PC-3 (cell line): ENCODE data around the gene FLNB. TPM values are rescaled to one million over a fixed set of nuclear protein-coding genes. Genes with fewer than 3 reads are reported as not detected.

Experiments
- ATAC-seq: fragments of 200-7000 bp; cut with Tn5 transposase; 2 replicates; pipeline ENCODE4 v1.9.1; 2020; ENCODE audit warnings: mild to moderate bottlenecking, moderate library complexity
- BruUV-seq: library from RNA; stranded (reverse); fragments of 400-500 nt; replicated peaks from 2 replicates; lab custom pipeline; 2021; lab: Mats Ljungman, UMichigan
- CTCF ChIA-PET: fragments of 300-600 bp; sonication (Branson Sonifier 250); formaldehyde crosslinking; loops from one replicate; lab custom pipeline; 2022; ENCODE audit warnings: antibody characterized with exemption; lab: Charles Lee
- POLR2A ChIA-PET: fragments of 300-600 bp; sonication (Branson Sonifier 250); formaldehyde crosslinking; loops from one replicate; lab custom pipeline; 2022; ENCODE audit warnings: antibody characterized with exemption; ENCODE audit not compliant: unreplicated experiment; lab: Charles Lee
- DNase-seq: peaks from one replicate; pipeline ENCODE4 v3.0.0-alpha.2; 2015
- H2AFZ ChIP-seq: fragments of 300-600 bp; sonication (generic); 2 replicates; pipeline ENCODE4 v1.6.0; 2016; ENCODE audit warnings: antibody characterized with exemption, low read length
- H3F3A ChIP-seq: fragments of 300-600 bp; sonication (generic); one replicate; pipeline ENCODE4 v1.6.0; 2017; ENCODE audit warnings: antibody characterized with exemption, low read length, control low read depth, mild to moderate bottlenecking; ENCODE audit not compliant: unreplicated experiment
- H3K27ac ChIP-seq: fragments of 300-600 bp; sonication (generic); 2 replicates; pipeline ENCODE4 v1.5.1; 2016; ENCODE audit warnings: mild to moderate bottlenecking, low read length
- H3K27me3 ChIP-seq: fragments of 300-600 bp; sonication (generic); 2 replicates; pipeline ENCODE4 v1.6.1; 2016; ENCODE audit warnings: low read length, mixed read lengths
- H3K36me3 ChIP-seq: fragments of 300-600 bp; sonication (generic); 2 replicates; pipeline ENCODE4 v1.6.1; 2016; ENCODE audit warnings: low read depth, mixed run types, low read length, mixed read lengths
- H3K4me1 ChIP-seq: fragments of 300-600 bp; sonication (generic); 2 replicates; pipeline ENCODE4 v1.5.1; 2016; ENCODE audit warnings: low read length; ENCODE audit not compliant: insufficient read depth
- H3K4me2 ChIP-seq: fragments of 300-600 bp; sonication (generic); 2 replicates; pipeline ENCODE4 v1.6.0; 2016; ENCODE audit warnings: low read length
- H3K4me3 ChIP-seq: fragments of 300-600 bp; sonication (generic); 2 replicates; pipeline ENCODE4 v1.5.1; 2016; ENCODE audit warnings: mild to moderate bottlenecking, low read length, mixed read lengths
- H3K79me2 ChIP-seq: fragments of 300-600 bp; sonication (generic); 2 replicates; pipeline ENCODE4 v1.6.1; 2017; ENCODE audit warnings: low read length, mixed read lengths
- H3K9ac ChIP-seq: fragments of 300-600 bp; sonication (generic); 2 replicates; pipeline ENCODE4 v1.6.0; 2016; ENCODE audit warnings: mild to moderate bottlenecking, low read length
- H3K9me2 ChIP-seq: fragments of 300-600 bp; sonication (generic); replicated peaks from 2 replicates; pipeline ENCODE4 v1.6.1; 2016; ENCODE audit warnings: mixed run types, low read length, mixed read lengths
- H3K9me3 ChIP-seq: fragments of 300-600 bp; sonication (generic); 2 replicates; pipeline ENCODE4 v1.6.1; 2016; ENCODE audit warnings: low read length, mixed read lengths
- H4K20me1 ChIP-seq: fragments of 300-600 bp; sonication (generic); 2 replicates; pipeline ENCODE4 v1.6.1; 2016; ENCODE audit warnings: low read length, mixed read lengths
- EZH2 ChIP-seq: fragments of 300-600 bp; sonication (generic); IDR thresholded peaks from one replicate; pipeline ENCODE4 v1.6.1; 2017; ENCODE audit warnings: antibody characterized with exemption, mild to moderate bottlenecking, low read length; ENCODE audit not compliant: unreplicated experiment
- EZH2phosphoT487 ChIP-seq: fragments of 300-600 bp; sonication (generic); IDR thresholded peaks from 2 replicates; pipeline ENCODE4 v1.6.1; 2018; ENCODE audit warnings: mild to moderate bottlenecking, antibody characterized with exemption, low read length, borderline replicate concordance
- intact Hi-C: fragments of 100-400 bp; cut with micrococcal nuclease; formaldehyde crosslinking; loops from 2 replicates; pipeline ENCODE4 v1.9.0; 2023
- total RNA-seq: library from RNA; depleted of rRNA; stranded (reverse); fragments of >200 nt; gene quantifications from 2 replicates; pipeline ENCODE4 v1.2.3, GENCODE V29; 2014
- TF ChIP-seq, protein P1 (sequence below): fragments of 300-600 bp; sonication (generic); conservative IDR thresholded peaks from 2 replicates; pipeline ENCODE4 v1.5.1; 2017; ENCODE audit warnings: antibody characterized with exemption, low read depth, mild to moderate bottlenecking, low read length

The FLNB gene
- total RNA-seq, 1 experiment from 2014 or later = 505 TPM

DNA sequence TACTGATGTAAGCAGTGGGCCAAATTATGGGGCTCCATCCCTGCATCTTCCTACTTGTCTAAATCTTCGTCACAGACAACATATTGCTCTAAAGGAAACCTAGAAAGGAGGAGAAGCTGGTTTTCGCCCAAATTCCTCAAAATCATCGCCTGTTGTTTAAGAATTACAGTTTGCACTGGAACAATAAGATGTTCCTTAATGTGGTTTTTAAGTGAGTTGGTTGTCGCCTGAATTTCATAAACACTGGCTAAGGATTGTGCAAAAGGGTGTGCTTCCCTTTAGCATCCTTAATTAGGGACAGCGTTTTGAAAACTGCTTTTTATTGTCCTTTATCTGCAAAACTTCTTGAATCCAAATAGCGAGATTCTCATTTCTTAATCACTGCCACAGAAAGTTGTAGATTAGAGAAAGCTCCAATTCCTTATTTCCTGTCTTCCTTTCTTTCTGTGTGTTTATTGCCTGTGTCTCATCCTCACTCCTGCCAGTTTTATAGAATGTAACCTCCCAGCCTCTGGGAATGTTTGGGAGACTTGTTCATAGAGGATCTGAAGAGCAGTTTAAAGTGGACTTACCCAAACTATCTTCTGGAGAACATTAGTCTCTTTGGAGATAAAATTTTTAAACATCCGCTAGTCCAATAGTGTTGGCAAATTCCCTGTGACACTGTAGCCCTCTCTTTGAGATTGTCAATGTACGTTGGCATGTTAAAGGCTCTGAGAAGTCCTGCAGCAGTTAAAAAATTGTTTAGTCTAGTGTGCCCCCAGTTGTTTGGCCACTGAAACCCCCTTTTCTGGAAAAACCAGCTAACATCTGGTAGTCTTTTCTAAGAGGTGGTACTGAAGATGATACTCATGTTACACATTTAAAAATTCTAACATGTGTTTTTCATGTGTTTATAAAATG lies 50.4 kb downstream of the FLNB start:
- Histone ChIP-seq H3K9me2 (no peaks in the 10 kb centered on the region), H3K79me2 (peaks cover 99% of the 10 kb centered on the region), H2AFZ (no peak overlapping the region), H3K9me3 (no peaks in the 10 kb centered on the region), H3K4me3 (no peak overlapping the region), H3F3A (peaks cover 6% of the 10 kb centered on the region), H3K9ac (no peak overlapping the region), H3K27me3 (no peaks in the 10 kb centered on the region), H3K4me1 (peaks cover 62% of the 10 kb centered on the region), H3K36me3 (peaks cover 23% of the 10 kb centered on the region), H4K20me1 (peaks cover 53% of the 10 kb centered on the region), H3K4me2 (peak overlapping the region; percentile 18), H3K27ac (peak overlapping the region; percentile 47)
- ChIA-PET POLR2A (interaction anchor here (0.6 kb wide), 1 partner anchor 84 kb away, joined by 3 read pairs; no protein-coding TSS in a partner anchor), CTCF (no interaction called here)
- TF ChIP-seq EZH2phosphoT487 (no peak), EZH2 (no peak)
- TF ChIP-seq, protein P1, sequence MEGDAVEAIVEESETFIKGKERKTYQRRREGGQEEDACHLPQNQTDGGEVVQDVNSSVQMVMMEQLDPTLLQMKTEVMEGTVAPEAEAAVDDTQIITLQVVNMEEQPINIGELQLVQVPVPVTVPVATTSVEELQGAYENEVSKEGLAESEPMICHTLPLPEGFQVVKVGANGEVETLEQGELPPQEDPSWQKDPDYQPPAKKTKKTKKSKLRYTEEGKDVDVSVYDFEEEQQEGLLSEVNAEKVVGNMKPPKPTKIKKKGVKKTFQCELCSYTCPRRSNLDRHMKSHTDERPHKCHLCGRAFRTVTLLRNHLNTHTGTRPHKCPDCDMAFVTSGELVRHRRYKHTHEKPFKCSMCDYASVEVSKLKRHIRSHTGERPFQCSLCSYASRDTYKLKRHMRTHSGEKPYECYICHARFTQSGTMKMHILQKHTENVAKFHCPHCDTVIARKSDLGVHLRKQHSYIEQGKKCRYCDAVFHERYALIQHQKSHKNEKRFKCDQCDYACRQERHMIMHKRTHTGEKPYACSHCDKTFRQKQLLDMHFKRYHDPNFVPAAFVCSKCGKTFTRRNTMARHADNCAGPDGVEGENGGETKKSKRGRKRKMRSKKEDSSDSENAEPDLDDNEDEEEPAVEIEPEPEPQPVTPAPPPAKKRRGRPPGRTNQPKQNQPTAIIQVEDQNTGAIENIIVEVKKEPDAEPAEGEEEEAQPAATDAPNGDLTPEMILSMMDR = no peak
- DNase-seq = peak; percentile 65
- no TSS peak for BruUV-seq
- intact Hi-C loops = loop anchor here (1.0 kb wide), 1 partner anchor 9 kb away; no protein-coding TSS in a partner anchor
- peak; percentile 70 for ATAC-seq

DNA sequence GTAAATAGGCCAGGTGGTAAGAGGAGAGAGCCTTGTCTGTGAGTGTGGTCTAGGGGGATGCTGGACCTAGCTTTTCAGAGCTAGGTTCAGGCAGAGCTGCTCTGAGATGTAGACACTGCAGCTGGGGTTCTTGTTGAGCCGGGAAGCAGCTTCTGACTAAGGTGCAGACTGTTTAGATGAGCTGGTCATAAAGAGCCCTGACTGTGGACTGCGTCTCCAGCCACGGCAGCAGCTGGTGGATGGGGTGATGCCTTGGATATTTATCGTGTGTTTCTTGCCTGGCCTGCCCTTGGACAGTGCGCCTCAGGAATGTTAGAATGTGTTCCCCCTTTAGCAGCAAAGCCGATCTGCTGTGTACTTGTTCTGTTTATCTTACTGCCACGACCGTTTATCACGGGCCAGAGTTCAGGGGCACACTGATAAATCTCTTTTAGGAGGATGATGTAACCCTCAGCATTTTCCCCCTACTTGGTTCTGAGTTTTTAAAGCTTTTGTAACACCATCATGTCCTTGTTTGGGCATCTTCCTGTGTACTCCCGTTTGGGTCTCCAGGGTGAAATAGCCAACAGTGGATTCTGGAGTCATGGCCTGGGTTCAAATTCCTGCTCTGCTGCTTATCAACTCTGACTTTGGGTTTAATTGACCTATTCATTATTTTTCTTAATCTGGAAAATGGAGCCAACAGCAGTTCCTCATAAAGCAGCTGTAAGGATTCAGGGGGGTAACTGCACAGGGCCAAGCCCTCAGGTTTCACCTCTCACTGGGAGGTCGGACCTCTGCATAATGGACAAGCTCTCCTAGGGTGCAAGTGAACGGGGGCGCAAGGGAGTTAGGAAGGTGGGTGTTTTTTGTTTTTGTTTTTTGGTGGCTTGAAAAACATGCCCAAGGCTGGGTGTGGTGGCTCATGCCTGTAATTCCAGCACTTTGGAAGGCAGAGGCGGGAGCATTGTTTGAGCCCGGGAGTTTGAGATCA lies 51.4 kb downstream of the FLNB start:
- Histone ChIP-seq H3K9ac (no peak overlapping the region), H2AFZ (no peak overlapping the region), H3F3A (peaks cover 6% of the 10 kb centered on the region), H3K4me3 (no peak overlapping the region), H3K36me3 (peaks cover 20% of the 10 kb centered on the region), H3K27me3 (no peaks in the 10 kb centered on the region), H3K9me2 (no peaks in the 10 kb centered on the region), H3K9me3 (no peaks in the 10 kb centered on the region), H3K27ac (peak overlapping the region; percentile 47; the same call in 1 of the 2 replicates), H3K4me1 (peaks cover 55% of the 10 kb centered on the region), H4K20me1 (peaks cover 54% of the 10 kb centered on the region), H3K79me2 (peaks cover 99% of the 10 kb centered on the region), H3K4me2 (no peak overlapping the region)
- intact Hi-C loops = no loop called here
- TF ChIP-seq, protein P1 = no peak
- TF ChIP-seq EZH2phosphoT487 = no peak
- TF ChIP-seq EZH2 = no peak
- ChIA-PET POLR2A (no interaction called here), CTCF (no interaction called here)
- BruUV-seq = no TSS peak
- DNase-seq (no peak), ATAC-seq (peak; percentile 28)
